ENCODE data around the gene CDIP1. TPM values are rescaled to one million over a fixed set of nuclear protein-coding genes. Genes with fewer than 3 reads are reported as not detected.

The CDIP1 gene
- total RNA-seq, 6 donors from 2014 or later: 7.3 to 27.0 (median 21.9) TPM

DNA sequence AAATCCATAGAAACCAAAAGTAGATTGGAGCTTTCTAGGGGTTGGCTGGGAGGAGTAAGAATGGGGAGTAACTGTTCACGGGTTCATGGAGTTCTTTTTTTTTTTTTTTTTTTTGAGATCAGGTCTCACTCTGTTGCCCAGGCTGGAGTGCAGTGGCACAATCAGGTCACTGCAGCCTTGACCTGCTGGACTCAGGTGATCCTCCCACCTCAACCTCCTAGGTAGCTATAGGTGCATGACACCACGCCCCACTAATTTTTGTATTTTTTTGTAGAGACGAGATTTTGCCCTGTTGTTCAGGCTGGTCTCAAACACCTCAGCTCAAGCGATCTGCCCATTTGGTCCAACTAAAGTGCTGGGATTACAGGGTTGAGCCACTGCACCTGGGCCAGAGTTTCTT lies 65.7 kb downstream of the CDIP1 start:
- DNase-seq (no peak), ATAC-seq (ENCODE audit: low FRiP score in 2 of 2) (no peak)
- no peak overlapping the region for H3K27ac ChIP-seq
- no peaks in the 10 kb centered on the region for H3K27me3 ChIP-seq
- WGBS, 2 donors: 66 to 82% methylated on average over 4 of the region's 4 CpGs
- H3K9me3 ChIP-seq: no peaks in the 10 kb centered on the region
- H3K4me3 ChIP-seq: no peak overlapping the region
- peaks cover 0 to 14% (median 8%) of the 10 kb centered on the region in 4 donors for H3K36me3 ChIP-seq
- H3K4me1 ChIP-seq: peaks cover 24 to 39% (median 29%) of the 10 kb centered on the region in 4 donors
- TF ChIP-seq, protein P1, sequence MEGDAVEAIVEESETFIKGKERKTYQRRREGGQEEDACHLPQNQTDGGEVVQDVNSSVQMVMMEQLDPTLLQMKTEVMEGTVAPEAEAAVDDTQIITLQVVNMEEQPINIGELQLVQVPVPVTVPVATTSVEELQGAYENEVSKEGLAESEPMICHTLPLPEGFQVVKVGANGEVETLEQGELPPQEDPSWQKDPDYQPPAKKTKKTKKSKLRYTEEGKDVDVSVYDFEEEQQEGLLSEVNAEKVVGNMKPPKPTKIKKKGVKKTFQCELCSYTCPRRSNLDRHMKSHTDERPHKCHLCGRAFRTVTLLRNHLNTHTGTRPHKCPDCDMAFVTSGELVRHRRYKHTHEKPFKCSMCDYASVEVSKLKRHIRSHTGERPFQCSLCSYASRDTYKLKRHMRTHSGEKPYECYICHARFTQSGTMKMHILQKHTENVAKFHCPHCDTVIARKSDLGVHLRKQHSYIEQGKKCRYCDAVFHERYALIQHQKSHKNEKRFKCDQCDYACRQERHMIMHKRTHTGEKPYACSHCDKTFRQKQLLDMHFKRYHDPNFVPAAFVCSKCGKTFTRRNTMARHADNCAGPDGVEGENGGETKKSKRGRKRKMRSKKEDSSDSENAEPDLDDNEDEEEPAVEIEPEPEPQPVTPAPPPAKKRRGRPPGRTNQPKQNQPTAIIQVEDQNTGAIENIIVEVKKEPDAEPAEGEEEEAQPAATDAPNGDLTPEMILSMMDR (IDR thresholded peaks at IDR 0.05): no peak
- TF ChIP-seq POLR2A (IDR thresholded peaks at IDR 0.05) (no peak), EP300 (IDR thresholded peaks at IDR 0.05) (no peak), POLR2AphosphoS5 (IDR thresholded peaks at IDR 0.05) (no peak)

DNA sequence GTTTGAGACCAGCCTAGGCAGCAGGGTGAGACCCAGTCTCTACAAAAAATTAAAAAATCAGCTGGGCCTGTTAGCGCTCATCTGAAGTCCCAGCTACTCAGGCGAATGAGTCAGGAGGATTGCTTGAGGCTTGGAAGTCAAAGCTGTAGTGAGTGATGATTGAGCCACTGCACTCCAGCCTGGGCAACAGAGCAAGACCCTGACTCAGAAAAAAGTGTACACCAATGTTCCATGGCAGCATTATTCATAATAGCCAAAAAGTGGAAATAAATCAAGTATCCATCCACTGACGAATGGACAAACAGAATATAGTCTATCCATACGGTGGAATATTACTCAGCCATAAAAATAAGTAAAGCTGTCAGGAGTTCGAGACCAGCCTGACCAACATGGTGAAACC lies 66.7 kb downstream of the CDIP1 start:
- H3K27me3 ChIP-seq: no peaks in the 10 kb centered on the region
- peaks cover 4 to 20% (median 13%) of the 10 kb centered on the region in 4 donors for H3K36me3 ChIP-seq
- H3K4me1 ChIP-seq: peaks cover 18 to 29% (median 24%) of the 10 kb centered on the region in 4 donors
- DNase-seq (no peak), ATAC-seq (ENCODE audit: low FRiP score in 2 of 2) (no peak)
- H3K27ac ChIP-seq: no peak overlapping the region
- WGBS, 2 donors: 91 to 93% methylated on average over 5 of the region's 5 CpGs
- TF ChIP-seq, protein P1 (IDR thresholded peaks at IDR 0.05): no peak
- TF ChIP-seq EP300 (IDR thresholded peaks at IDR 0.05) (no peak), POLR2A (IDR thresholded peaks at IDR 0.05) (no peak), POLR2AphosphoS5 (IDR thresholded peaks at IDR 0.05) (no peak)
- H3K4me3 ChIP-seq: no peak overlapping the region
- H3K9me3 ChIP-seq: no peaks in the 10 kb centered on the region

DNA sequence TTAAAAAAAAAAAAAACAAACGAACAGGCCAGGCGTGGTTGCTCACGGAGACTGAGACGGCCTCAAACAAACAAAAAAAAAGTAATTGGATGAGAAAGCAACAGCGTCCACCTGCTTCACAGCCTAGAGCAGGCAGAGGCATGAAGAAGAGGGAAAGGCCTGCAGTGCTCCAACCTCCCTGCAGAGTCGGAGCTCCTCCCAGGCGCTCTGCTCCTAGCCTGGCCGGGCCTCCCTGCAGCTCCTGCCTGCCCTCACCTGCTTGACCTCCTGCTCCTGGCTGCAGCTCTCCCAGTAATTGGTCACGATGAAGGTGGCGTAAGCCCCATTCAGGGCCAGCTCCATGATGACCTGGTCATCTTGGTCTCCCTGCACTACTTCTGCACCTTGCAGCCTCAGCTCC lies 69.6 kb downstream of the CDIP1 start:
- no peak overlapping the region for H3K4me3 ChIP-seq
- H3K9me3 ChIP-seq: no peaks in the 10 kb centered on the region
- H3K4me1 ChIP-seq: peaks cover 5 to 7% (median 7%) of the 10 kb centered on the region in 4 donors
- TF ChIP-seq POLR2A (IDR thresholded peaks at IDR 0.05): no peak
- TF ChIP-seq EP300 (IDR thresholded peaks at IDR 0.05): no peak
- TF ChIP-seq POLR2AphosphoS5 (IDR thresholded peaks at IDR 0.05): no peak
- TF ChIP-seq, protein P1 (IDR thresholded peaks at IDR 0.05): no peak
- no peak overlapping the region for H3K27ac ChIP-seq
- no peak for ATAC-seq (ENCODE audit: low FRiP score in 2 of 2)
- 92 to 96% methylated on average over 10 of the region's 10 CpGs for WGBS, 2 donors
- DNase-seq: no peak
- H3K27me3 ChIP-seq: no peaks in the 10 kb centered on the region
- H3K36me3 ChIP-seq: peaks cover 5 to 49% (median 36%) of the 10 kb centered on the region in 4 donors

DNA sequence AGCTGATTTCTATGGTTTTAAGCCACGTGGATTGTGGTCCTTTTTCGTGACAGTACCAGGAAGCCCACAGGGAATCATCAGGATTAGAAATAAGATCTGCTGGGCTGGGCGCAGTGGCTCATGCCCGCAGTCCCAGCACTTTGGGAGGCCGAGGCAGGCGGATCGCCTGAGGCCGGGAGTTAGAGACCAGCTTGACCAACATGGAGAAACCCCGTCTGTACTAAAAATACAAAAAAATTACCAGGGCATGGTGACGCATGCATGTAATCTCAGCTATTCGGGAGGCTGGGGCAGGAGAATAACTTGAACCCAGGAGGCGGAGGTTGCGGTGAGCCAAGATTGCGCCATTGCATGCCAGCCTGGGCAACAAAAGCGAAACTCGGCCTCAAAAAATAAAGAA lies 70.7 kb downstream of the CDIP1 start:
- H3K4me3 ChIP-seq: no peak overlapping the region
- no peak for ATAC-seq (ENCODE audit: low FRiP score in 2 of 2)
- H3K27me3 ChIP-seq: no peaks in the 10 kb centered on the region
- no peak for TF ChIP-seq EP300 (IDR thresholded peaks at IDR 0.05)
- TF ChIP-seq, protein P1 (IDR thresholded peaks at IDR 0.05): no peak
- no peak for TF ChIP-seq POLR2A (IDR thresholded peaks at IDR 0.05)
- no peak for TF ChIP-seq POLR2AphosphoS5 (IDR thresholded peaks at IDR 0.05)
- DNase-seq: no peak
- no peak overlapping the region for H3K27ac ChIP-seq
- WGBS, 2 donors: 95 to 97% methylated on average over 16 of the region's 16 CpGs
- H3K36me3 ChIP-seq: peaks cover 9 to 59% (median 46%) of the 10 kb centered on the region in 4 donors
- H3K9me3 ChIP-seq: no peaks in the 10 kb centered on the region
- no peaks in the 10 kb centered on the region for H3K4me1 ChIP-seq

Measured in upper lobe of left lung (tissue), 6 donors.